Endothelial cell of umbilical vein (primary cell): Measurements from ENCODE around the gene HOXB6.

Experiments used
- CTCF ChIP-seq, 2 donors: IDR thresholded peaks; 1 replicate in 1 of 2; 2 replicates in 1 of 2; pipeline ENCODE4 v1.5.1; 2011; ENCODE audit warnings: low read length in 2 of 2, mild to moderate bottlenecking in 2 of 2, moderate library complexity in 2 of 2, control low read depth in 1 of 2, inconsistent platforms in 1 of 2, low read depth in 1 of 2; ENCODE audit not compliant: insufficient read depth in 1 of 2; ENCODE audit errors: extremely low read depth in 1 of 2
- EZH2 ChIP-seq: IDR thresholded peaks from 2 replicates; pipeline ENCODE4 v1.6.1; 2012; ENCODE audit warnings: borderline replicate concordance, low read depth, mild to moderate bottlenecking, moderate library complexity, low read length, inconsistent platforms; ENCODE audit not compliant: severe bottlenecking
- JUN ChIP-seq: IDR thresholded peaks from 2 replicates; pipeline ENCODE4 v1.6.1; 2011; ENCODE audit warnings: borderline replicate concordance, low read depth; ENCODE audit not compliant: insufficient read length, insufficient read depth
- MAX ChIP-seq: IDR thresholded peaks from 2 replicates; pipeline ENCODE4 v1.6.1; 2011; ENCODE audit not compliant: insufficient read depth, insufficient read length
- POLR2A ChIP-seq: IDR thresholded peaks from 2 replicates; pipeline ENCODE4 v1.6.1; 2012; ENCODE audit warnings: low read depth, mild to moderate bottlenecking, control low read depth, low read length

DNA sequence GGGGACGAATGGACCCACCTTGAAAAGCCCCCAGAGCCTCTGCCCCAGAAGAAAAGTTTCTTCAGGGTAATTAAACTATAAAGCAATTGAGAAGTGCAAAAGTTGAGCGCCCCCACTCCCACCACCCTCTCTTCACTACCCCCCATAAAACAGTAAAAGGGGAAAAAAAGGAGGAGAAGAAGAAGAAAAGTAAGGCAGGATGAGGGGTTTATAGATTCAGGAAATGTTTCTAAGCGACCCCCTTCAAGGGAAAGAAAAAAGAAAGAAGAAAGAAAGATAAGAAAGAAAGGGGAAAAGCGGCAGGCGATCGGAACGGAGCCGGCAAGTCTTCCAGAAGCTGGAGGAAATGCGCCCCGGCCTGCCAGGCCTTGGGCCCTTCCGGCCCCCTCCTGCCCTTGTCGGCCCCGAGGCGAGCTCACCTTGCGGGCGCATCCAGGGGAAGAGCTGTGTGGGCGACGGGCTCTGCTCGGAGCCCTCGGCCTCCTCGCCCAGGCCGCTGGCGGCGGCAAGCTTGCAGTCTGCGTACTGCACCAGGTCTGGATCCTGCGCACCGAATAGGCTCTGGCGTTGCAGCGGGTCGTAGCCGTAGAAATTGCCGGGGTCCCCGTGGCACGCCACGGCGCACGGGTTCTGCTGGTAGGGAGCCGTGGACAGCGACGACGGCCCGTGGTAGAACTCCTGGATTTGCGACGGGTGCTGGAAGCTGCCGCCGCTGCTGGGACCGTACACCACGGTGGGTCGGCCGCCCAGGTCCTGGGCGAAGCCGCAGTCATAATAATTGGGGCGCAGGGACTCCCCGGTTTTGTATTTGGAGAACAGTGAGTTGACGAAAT, 9.3 kb upstream of the HOXB6 start:
- TF ChIP-seq CTCF (IDR thresholded peaks at IDR 0.05; ENCODE audit: extremely low read depth in 1 of 2, insufficient read depth in 1 of 2, low read depth in 1 of 2, low read length in 2 of 2): no peak
- TF ChIP-seq POLR2A: no peak
- no peak for TF ChIP-seq EZH2
- no peak for TF ChIP-seq MAX
- no peak for TF ChIP-seq JUN
